Stimulated activated CD8-positive, alpha-beta memory T cell treated with anti-CD3 and anti-CD28 coated beads, Interleukin-7, amount 100 ng/mL, for 48 hours (primary cell): ENCODE data around the gene JADE1.

Experiments
- DNase-seq, 2 donors: peaks; one replicate each; pipeline ENCODE4 v3.0.0-alpha.2; 2020; ENCODE audit warnings: low read depth in 1 of 2; ENCODE audit errors: extremely low read depth in 1 of 2

The JADE1 gene

GRCh38 chr4:128810331-128810870 is 901 bp downstream of the JADE1 start:
- peak in 1 of 2 donors; percentile 11 for DNase-seq

GRCh38 chr4:128810871-128811570 is 1.5 kb downstream of the JADE1 start:
- DNase-seq = peak; percentile 63 to 69

- peak; percentile 76 to 85 for DNase-seq
Observed at GRCh38 chr4:128811571-128812441, 2.3 kb downstream of the JADE1 start.

- no peak for DNase-seq
Observed at GRCh38 chr4:128812442-128813235, 3.1 kb downstream of the JADE1 start.

- DNase-seq = no peak
Observed at GRCh38 chr4:128813965-128814364, 4.5 kb downstream of the JADE1 start.

- DNase-seq = no peak
Observed at GRCh38 chr4:128818442-128818841, 8.9 kb downstream of the JADE1 start.

GRCh38 chr4:128819082-128819742 is 9.7 kb downstream of the JADE1 start:
- DNase-seq = no peak

- DNase-seq = no peak
Observed at GRCh38 chr4:128820671-128821070, 11.2 kb downstream of the JADE1 start.

- no peak for DNase-seq
Observed at GRCh38 chr4:128821151-128821550, 11.7 kb downstream of the JADE1 start.

- no peak for DNase-seq
Observed at GRCh38 chr4:128823025-128823661, 13.6 kb downstream of the JADE1 start.

GRCh38 chr4:128825226-128825625 is 15.7 kb downstream of the JADE1 start:
- DNase-seq = no peak

- DNase-seq = no peak
Observed at GRCh38 chr4:128827296-128827695, 17.8 kb downstream of the JADE1 start.

GRCh38 chr4:128830906-128831503 is 21.5 kb downstream of the JADE1 start:
- DNase-seq = no peak

GRCh38 chr4:128831531-128832242 is 22.2 kb downstream of the JADE1 start:
- no peak for DNase-seq

- no peak for DNase-seq
Observed at GRCh38 chr4:128832243-128832625, 22.7 kb downstream of the JADE1 start.

GRCh38 chr4:128835498-128836222 is 26.2 kb downstream of the JADE1 start:
- DNase-seq = no peak

GRCh38 chr4:128837198-128837597 is 27.7 kb downstream of the JADE1 start:
- DNase-seq = no peak

- DNase-seq = no peak
Observed at GRCh38 chr4:128837679-128838078, 28.2 kb downstream of the JADE1 start.
